Hepatic stellate cell (primary cell): ENCODE measurements around the gene KDM4B.

Experiments
- DNase-seq: peaks from one replicate; pipeline ENCODE4 v3.0.0; 2011; ENCODE audit warnings: low spot score

The KDM4B gene

GRCh38 chr19:5071579-5071978, 102.7 kb downstream of the KDM4B start:
- DNase-seq = no peak

GRCh38 chr19:5072115-5072514, 103.2 kb downstream of the KDM4B start:
- DNase-seq = no peak

GRCh38 chr19:5073153-5073844, 104.4 kb downstream of the KDM4B start:
- no peak for DNase-seq

GRCh38 chr19:5074407-5074806, 105.5 kb downstream of the KDM4B start:
- no peak for DNase-seq

GRCh38 chr19:5074830-5075394, 106.0 kb downstream of the KDM4B start:
- DNase-seq = no peak

GRCh38 chr19:5075597-5075996, 106.7 kb downstream of the KDM4B start:
- no peak for DNase-seq

GRCh38 chr19:5076440-5077208, 107.7 kb downstream of the KDM4B start:
- no peak for DNase-seq

- no peak for DNase-seq
Measured at GRCh38 chr19:5077209-5077515, 108.2 kb downstream of the KDM4B start.

GRCh38 chr19:5078182-5078581, 109.3 kb downstream of the KDM4B start:
- no peak for DNase-seq

GRCh38 chr19:5078666-5079065, 109.8 kb downstream of the KDM4B start:
- DNase-seq = no peak

GRCh38 chr19:5079071-5079774, 110.3 kb downstream of the KDM4B start:
- DNase-seq = no peak

- no peak for DNase-seq
Measured at GRCh38 chr19:5080030-5080654, 111.2 kb downstream of the KDM4B start.

- no peak for DNase-seq
Measured at GRCh38 chr19:5080809-5081208, 111.9 kb downstream of the KDM4B start.

- no peak for DNase-seq
Measured at GRCh38 chr19:5081443-5082161, 112.7 kb downstream of the KDM4B start.

- DNase-seq = no peak
Measured at GRCh38 chr19:5083547-5083965, 114.6 kb downstream of the KDM4B start.

- DNase-seq = no peak
Measured at GRCh38 chr19:5085566-5085965, 116.7 kb downstream of the KDM4B start.

- DNase-seq = no peak
Measured at GRCh38 chr19:5086230-5086629, 117.3 kb downstream of the KDM4B start.

- DNase-seq = no peak
Measured at GRCh38 chr19:5086725-5087439, 118.0 kb downstream of the KDM4B start.

- DNase-seq = no peak
Measured at GRCh38 chr19:5089283-5089682, 120.4 kb downstream of the KDM4B start.

GRCh38 chr19:5090465-5091017, 121.6 kb downstream of the KDM4B start:
- no peak for DNase-seq
